Measurements from ENCODE around the gene ZNF366.

Gene ZNF366

GRCh38 chr5:72463449-72464052 is 43.7 kb downstream of the ZNF366 start:
- no peak for DNase-seq

- no peak for DNase-seq
Measured at GRCh38 chr5:72460413-72460812, 46.8 kb downstream of the ZNF366 start.

GRCh38 chr5:72459913-72460312 is 47.3 kb downstream of the ZNF366 start:
- no peak for DNase-seq

GRCh38 chr5:72459089-72459661 is 48.0 kb downstream of the ZNF366 start:
- no peak for DNase-seq

- DNase-seq = no peak
Measured at GRCh38 chr5:72458407-72458806, 48.8 kb downstream of the ZNF366 start.

GRCh38 chr5:72457491-72457890 is 49.7 kb downstream of the ZNF366 start:
- DNase-seq = no peak

- DNase-seq = no peak
Measured at GRCh38 chr5:72456391-72457074, 50.7 kb downstream of the ZNF366 start.

GRCh38 chr5:72455476-72455875 is 51.7 kb downstream of the ZNF366 start:
- no peak for DNase-seq

- no peak for DNase-seq
Measured at GRCh38 chr5:72454996-72455395, 52.2 kb downstream of the ZNF366 start.

- no peak for DNase-seq
Measured at GRCh38 chr5:72453246-72453775, 53.9 kb downstream of the ZNF366 start.

GRCh38 chr5:72452515-72453245 is 54.5 kb downstream of the ZNF366 start:
- no peak for DNase-seq

GRCh38 chr5:72451741-72452505 is 55.3 kb downstream of the ZNF366 start:
- no peak for DNase-seq

- no peak for DNase-seq
Measured at GRCh38 chr5:72448368-72448767, 58.8 kb downstream of the ZNF366 start.

GRCh38 chr5:72447751-72448150 is 59.5 kb downstream of the ZNF366 start:
- no peak for DNase-seq

GRCh38 chr5:72445969-72446368 is 61.2 kb downstream of the ZNF366 start:
- no peak for DNase-seq

GRCh38 chr5:72443883-72444282 is 63.3 kb downstream of the ZNF366 start:
- no peak for DNase-seq

- DNase-seq = no peak
Measured at GRCh38 chr5:72441862-72442540, 65.2 kb downstream of the ZNF366 start.

GRCh38 chr5:72441094-72441723 is 66.0 kb downstream of the ZNF366 start:
- DNase-seq = no peak

- no peak for DNase-seq
Measured at GRCh38 chr5:72440207-72440638, 67.0 kb downstream of the ZNF366 start.

- DNase-seq = no peak
Measured at GRCh38 chr5:72439192-72439591, 68.0 kb downstream of the ZNF366 start.

- DNase-seq = no peak
Measured at GRCh38 chr5:72438141-72438540, 69.1 kb downstream of the ZNF366 start.

All from activated CD4-positive, alpha-beta T cell treated with anti-CD3 and anti-CD28 coated beads, Interleukin-2, Interleukin-6, amounts not matched to agents 100 ng/mL and 50 ng/mL, durations not matched to agents 16 hours and 8 hours (primary cell).